HFFc6 (cell line): ENCODE results near the gene FCHSD1. TPM values are rescaled to one million over a fixed set of nuclear protein-coding genes. Genes with fewer than 3 reads are reported as not detected.

Experiments
- DNase-seq: peaks from one replicate; pipeline ENCODE4 v3.0.0-alpha.2; 2018
- H3K27ac Mint-ChIP-seq: 2 replicates; pipeline ENCODE4 v1.8.0; 2020; ENCODE audit warnings: mild to moderate bottlenecking, mixed read lengths
- H3K27me3 Mint-ChIP-seq: 2 replicates; pipeline ENCODE4 v1.8.0; 2021; ENCODE audit warnings: mild to moderate bottlenecking, moderate library complexity, mixed read lengths; ENCODE audit not compliant: insufficient read depth
- H3K36me3 Mint-ChIP-seq: 2 replicates; pipeline ENCODE4 v1.8.0; 2021; ENCODE audit warnings: low read depth, mixed read lengths
- H3K4me1 Mint-ChIP-seq: 2 replicates; pipeline ENCODE4 v1.8.0; 2020; ENCODE audit warnings: low read depth, mixed read lengths
- H3K4me3 Mint-ChIP-seq: 2 replicates; pipeline ENCODE4 v1.8.0; 2020; ENCODE audit warnings: mild to moderate bottlenecking, moderate library complexity, mixed read lengths
- H3K9me3 Mint-ChIP-seq: 2 replicates; pipeline ENCODE4 v1.8.0; 2020; ENCODE audit warnings: mild to moderate bottlenecking, mixed read lengths
- CTCF ChIP-seq: fragments of 200-600 bp; sonication (generic); IDR thresholded peaks from 2 replicates; pipeline ENCODE4 v1.5.0; 2021; ENCODE audit warnings: antibody characterized with exemption, mild to moderate bottlenecking
- total RNA-seq, 6 experiments: library from RNA; stranded (reverse); fragmentation: NEBNext Ultra II Directional; extraction: Animal tissue kit (Norgen Biotek cat#: 25700); gene quantifications; 2 replicates in 1 of 6; 3 replicates in 5 of 6; pipeline ENCODE4 v1.2.3, GENCODE V29; 2021

The FCHSD1 gene
- total RNA-seq, 6 experiments from 2014 or later = 20.8 to 31.7 (median 25.3) TPM

DNA sequence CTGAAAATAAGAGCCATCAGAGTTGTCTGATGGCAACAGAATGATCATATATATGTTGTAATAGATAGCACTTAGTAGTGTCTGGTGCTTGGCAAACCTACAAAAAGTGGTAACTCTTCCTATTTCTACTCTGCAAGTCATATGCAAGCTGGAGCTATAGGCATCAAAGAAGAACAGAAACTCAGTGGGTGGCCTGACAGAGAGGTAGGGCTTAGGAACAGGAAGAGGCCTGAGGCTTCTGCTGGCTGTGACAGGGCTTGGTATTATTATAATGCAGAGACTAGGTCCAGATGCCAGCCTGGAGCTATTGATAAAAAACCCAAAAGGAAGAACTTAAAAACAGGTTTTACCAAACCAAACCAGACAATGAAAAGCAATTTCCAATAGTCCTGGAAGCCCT, 28.0 kb downstream of the FCHSD1 start:
- Mint-ChIP-seq H3K9me3 (no peaks in the 10 kb centered on the region), H3K4me3 (no peak overlapping the region), H3K36me3 (peaks cover 32% of the 10 kb centered on the region), H3K4me1 (peaks cover 19% of the 10 kb centered on the region), H3K27me3 (peaks cover 2% of the 10 kb centered on the region; the same call in 1 of the 2 replicates), H3K27ac (peak overlapping the region; percentile 19; the same call in 1 of the 2 replicates)
- TF ChIP-seq CTCF = no peak
- no peak for DNase-seq

DNA sequence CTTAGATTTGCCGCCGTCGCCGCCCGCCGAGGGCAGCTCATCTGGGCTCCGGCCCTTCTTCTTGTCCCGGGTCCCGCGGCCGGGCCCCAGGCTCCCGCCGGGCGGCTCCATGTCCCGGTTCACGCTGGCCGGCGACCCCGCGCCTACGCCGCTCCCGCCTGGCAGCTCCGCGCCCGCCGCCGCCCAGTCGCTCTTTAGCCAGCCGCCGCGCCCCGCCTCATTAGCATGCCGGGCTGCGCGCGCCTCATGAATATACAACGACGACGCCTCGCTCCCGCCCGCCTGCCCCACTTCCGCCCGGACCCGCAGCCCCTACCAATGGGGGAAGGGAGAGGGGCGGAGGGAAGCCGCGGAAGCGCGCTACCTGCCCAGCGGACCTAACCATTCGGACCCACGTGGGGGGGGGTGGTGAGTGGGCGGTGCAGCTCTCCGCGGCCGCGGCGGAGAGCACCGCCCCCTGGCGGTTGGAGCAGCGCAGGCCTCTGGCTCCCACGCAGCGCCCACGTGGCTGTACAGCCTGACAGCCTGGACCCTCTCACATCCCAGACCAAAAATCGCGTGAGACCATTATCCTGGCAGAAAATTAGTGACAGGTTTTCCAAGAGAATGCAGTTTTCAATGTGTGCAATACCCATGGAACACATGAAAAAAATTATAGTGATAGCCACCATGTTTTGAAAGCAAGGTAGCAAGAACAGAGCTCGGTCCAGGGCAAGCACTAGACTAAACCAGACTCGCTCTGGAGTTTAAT, 32.2 kb downstream of the FCHSD1 start, which contains the start of gene DIAPH1:
TSS of gene DIAPH1 (minus strand) at position 197 of the 751 bp plus-strand sequence. CDS start at position 111, 86 bp downstream.
- Mint-ChIP-seq H3K4me3 (peak within 1 kb of the TSS; percentile 96), H3K27ac (peak within 1 kb of the TSS; percentile 92), H3K36me3 (peaks cover 25% of the 10 kb centered on the region), H3K27me3 (peaks cover 2% of the 10 kb centered on the region; the same call in 1 of the 2 replicates), H3K9me3 (no peaks in the 10 kb centered on the region), H3K4me1 (peaks cover 37% of the 10 kb centered on the region)
- DNase-seq = peak; percentile 92
- peak; percentile 99 for TF ChIP-seq CTCF

- peaks cover 40% of the 10 kb centered on the region for H3K4me1 Mint-ChIP-seq
- H3K4me3 Mint-ChIP-seq = peak overlapping the region; percentile 96
- peaks cover 2% of the 10 kb centered on the region; the same call in 1 of the 2 replicates for H3K27me3 Mint-ChIP-seq
- no peak for DNase-seq
- H3K36me3 Mint-ChIP-seq = peaks cover 17% of the 10 kb centered on the region
- H3K9me3 Mint-ChIP-seq = no peaks in the 10 kb centered on the region
- no peak for TF ChIP-seq CTCF
- peak overlapping the region; percentile 92 for H3K27ac Mint-ChIP-seq
These were observed 33.0 kb downstream of the FCHSD1 start for GRCh38 chr5:141618030-141618803.

GRCh38 chr5:141617682-141618029, 33.6 kb downstream of the FCHSD1 start:
- TF ChIP-seq CTCF = no peak
- no peaks in the 10 kb centered on the region for H3K9me3 Mint-ChIP-seq
- peaks cover 17% of the 10 kb centered on the region for H3K36me3 Mint-ChIP-seq
- peaks cover 45% of the 10 kb centered on the region for H3K4me1 Mint-ChIP-seq
- H3K27ac Mint-ChIP-seq = peak overlapping the region; percentile 92
- peak; percentile 31 for DNase-seq
- H3K27me3 Mint-ChIP-seq = peaks cover 2% of the 10 kb centered on the region; the same call in 1 of the 2 replicates
- H3K4me3 Mint-ChIP-seq = peak overlapping the region; percentile 96

DNA sequence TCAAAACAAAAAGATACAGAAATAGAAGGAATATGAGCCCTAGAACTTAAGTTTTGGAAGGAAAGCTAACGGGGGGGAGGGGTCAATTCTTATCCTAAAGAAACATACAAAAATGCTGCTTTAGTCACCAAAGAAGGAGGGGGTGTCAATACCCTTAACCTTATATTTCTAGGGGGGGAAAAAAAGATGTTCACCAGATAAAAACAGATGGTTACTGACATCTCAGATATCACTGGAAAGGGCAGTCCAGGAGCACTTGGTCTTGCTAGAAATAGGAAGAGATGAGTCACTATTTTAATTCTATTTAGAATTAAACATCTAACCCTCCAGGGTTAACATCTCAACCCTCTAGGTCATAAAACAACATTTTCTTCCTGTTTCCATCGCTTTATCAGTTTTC, 34.1 kb downstream of the FCHSD1 start:
- H3K27me3 Mint-ChIP-seq = peaks cover 2% of the 10 kb centered on the region; the same call in 1 of the 2 replicates
- H3K4me1 Mint-ChIP-seq = peaks cover 45% of the 10 kb centered on the region
- H3K27ac Mint-ChIP-seq = peak overlapping the region; percentile 92
- H3K36me3 Mint-ChIP-seq = peaks cover 17% of the 10 kb centered on the region
- no peak for DNase-seq
- H3K4me3 Mint-ChIP-seq = peak overlapping the region; percentile 96
- TF ChIP-seq CTCF = no peak
- no peaks in the 10 kb centered on the region for H3K9me3 Mint-ChIP-seq
